ENCODE measurements around the gene ALS2CL.

Gene ALS2CL

DNA sequence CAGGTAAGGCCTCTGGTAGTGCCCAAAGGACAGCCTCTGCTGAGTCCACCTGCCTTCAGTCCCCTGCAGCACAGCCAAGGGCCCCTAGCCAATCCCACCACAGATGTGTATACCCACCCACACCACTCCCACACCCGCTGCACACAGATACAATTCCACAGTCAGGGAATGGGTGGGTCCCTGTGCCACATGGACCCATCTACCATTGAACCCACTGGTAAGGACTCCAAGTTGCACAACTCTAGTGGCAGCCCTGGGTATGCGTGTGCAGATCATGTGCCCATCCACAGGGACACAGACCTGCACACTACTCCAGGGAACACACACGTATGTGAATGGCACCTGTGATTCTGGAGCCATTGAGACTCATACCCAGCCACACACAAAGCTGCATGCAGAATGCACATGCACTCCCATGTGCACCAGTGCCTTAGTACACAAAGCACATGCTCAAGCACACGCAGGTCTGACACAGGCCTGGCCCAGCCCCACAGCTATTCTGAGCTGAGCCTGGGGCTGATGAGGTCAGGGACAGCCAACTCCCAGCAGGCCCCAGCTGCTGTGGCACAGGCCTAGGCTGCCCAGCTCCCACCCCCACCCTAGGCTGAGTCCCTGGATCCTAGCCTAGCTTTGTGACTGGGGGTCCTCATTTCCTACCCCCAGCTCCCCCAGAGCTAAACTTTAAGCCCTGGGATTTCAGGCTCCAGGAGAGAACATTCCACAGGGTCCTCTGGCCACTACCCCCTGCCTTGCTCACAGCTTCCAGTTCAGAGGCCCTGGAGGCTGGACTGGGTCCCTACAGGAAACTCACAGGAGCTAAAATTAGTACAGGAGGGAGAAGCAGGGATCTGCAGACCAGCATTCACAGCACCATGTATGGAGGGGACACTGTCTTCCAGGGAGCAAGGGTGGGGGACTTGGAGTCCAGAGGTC, 2.7 kb upstream of the ALS2CL start:
- peak overlapping the region; percentile 84 for H3K27ac ChIP-seq (ENCODE audit: low read length)
- ATAC-seq (ENCODE audit: insufficient read depth, low read depth) (0 out of 3 replicates have a peak, but pooled peaks have one; percentile 6), DNase-seq (peak; percentile 31)
- H4K20me1 ChIP-seq (ENCODE audit: insufficient read depth, low read length), result no peaks in the 10 kb centered on the region
- H3K36me3 ChIP-seq (ENCODE audit: insufficient read depth, low read length), result no peaks in the 10 kb centered on the region
- TF ChIP-seq CTCF (IDR thresholded peaks at IDR 0.05; ENCODE audit: borderline replicate concordance, extremely low read depth, low read length, poor library complexity, severe bottlenecking) (no peak), EZH2 (IDR thresholded peaks at IDR 0.05; ENCODE audit: borderline replicate concordance, low read depth, low read length, severe bottlenecking) (no peak)
- H2AFZ ChIP-seq (ENCODE audit: low read depth, low read length), result peak overlapping the region; percentile 75
- H3K27me3 ChIP-seq (ENCODE audit: insufficient read depth, low read length, poor library complexity), result no peaks in the 10 kb centered on the region
- no peaks in the 10 kb centered on the region for H3K79me2 ChIP-seq (ENCODE audit: insufficient read depth, low read length)
- peak overlapping the region; percentile 41; the same call in 1 of the 2 replicates for H3K9ac ChIP-seq (ENCODE audit: low read depth, low read length)
- no peaks in the 10 kb centered on the region for H3K9me3 ChIP-seq (ENCODE audit: insufficient read depth, low read length, severe bottlenecking)
- peak overlapping the region; percentile 20 for H3K4me2 ChIP-seq (ENCODE audit: insufficient read depth, low read length)
- H3K4me1 ChIP-seq (ENCODE audit: insufficient read depth, low read length), result peaks cover 27% of the 10 kb centered on the region
- H3K4me3 ChIP-seq (ENCODE audit: low read depth in 1 of 2, low read length in 2 of 2), result no peak overlapping the region; a peak in 1 of 4 replicates

DNA sequence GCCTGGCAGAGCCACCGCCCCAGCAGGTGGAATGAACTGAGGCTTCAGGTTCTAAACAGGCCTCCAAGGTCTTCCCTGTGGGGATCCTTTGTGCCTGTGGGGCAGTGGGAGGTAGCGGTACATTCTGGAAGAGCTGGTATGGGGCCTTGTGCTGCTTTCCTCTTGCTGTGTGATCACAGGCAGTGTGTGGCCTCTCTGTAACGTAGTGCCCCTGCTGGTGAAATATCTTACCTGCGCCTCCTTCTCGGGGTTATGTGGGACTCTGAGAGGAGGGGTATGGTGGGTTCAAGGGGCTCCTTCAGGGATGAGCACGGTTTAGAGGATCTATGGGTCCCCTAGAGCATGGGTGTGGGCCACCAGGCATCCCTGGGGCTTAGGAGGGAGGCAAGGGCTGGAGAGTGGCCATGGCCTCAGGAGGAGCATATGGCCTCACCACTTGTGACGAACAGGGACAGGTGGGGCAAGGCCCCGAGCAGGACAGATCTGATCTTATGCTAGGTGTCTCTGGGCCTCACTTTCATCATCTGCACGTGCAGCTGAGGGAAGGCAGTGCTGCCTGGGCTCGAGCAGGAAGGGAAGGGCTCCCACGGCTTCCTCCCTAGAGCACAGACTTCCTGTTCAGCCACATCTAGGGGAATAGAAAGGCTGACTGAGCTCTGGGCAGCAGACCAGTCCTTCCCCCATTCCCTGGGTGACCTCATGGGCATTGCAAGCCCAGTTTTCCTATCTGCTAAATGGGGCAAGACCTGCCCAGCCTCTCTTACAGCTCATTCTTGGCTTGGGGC, 1.9 kb upstream of the ALS2CL start:
- Histone ChIP-seq H3K9me3 (ENCODE audit: insufficient read depth, low read length, severe bottlenecking) (no peaks in the 10 kb centered on the region), H3K27ac (ENCODE audit: low read length) (peak overlapping the region; percentile 84), H2AFZ (ENCODE audit: low read depth, low read length) (peak overlapping the region; percentile 75), H3K4me1 (ENCODE audit: insufficient read depth, low read length) (peaks cover 27% of the 10 kb centered on the region), H3K36me3 (ENCODE audit: insufficient read depth, low read length) (no peaks in the 10 kb centered on the region), H3K4me3 (ENCODE audit: low read depth in 1 of 2, low read length in 2 of 2) (no peak overlapping the region; a peak in 1 of 4 replicates), H4K20me1 (ENCODE audit: insufficient read depth, low read length) (no peaks in the 10 kb centered on the region), H3K9ac (ENCODE audit: low read depth, low read length) (peak overlapping the region; percentile 41), H3K27me3 (ENCODE audit: insufficient read depth, low read length, poor library complexity) (no peaks in the 10 kb centered on the region), H3K79me2 (ENCODE audit: insufficient read depth, low read length) (no peaks in the 10 kb centered on the region), H3K4me2 (ENCODE audit: insufficient read depth, low read length) (peak overlapping the region; percentile 20)
- DNase-seq, result peak; percentile 85
- TF ChIP-seq EZH2 (IDR thresholded peaks at IDR 0.05; ENCODE audit: borderline replicate concordance, low read depth, low read length, severe bottlenecking) (no peak), CTCF (IDR thresholded peaks at IDR 0.05; ENCODE audit: borderline replicate concordance, extremely low read depth, low read length, poor library complexity, severe bottlenecking) (peak; percentile 74)
- ATAC-seq (ENCODE audit: insufficient read depth, low read depth), result peak; percentile 91

DNA sequence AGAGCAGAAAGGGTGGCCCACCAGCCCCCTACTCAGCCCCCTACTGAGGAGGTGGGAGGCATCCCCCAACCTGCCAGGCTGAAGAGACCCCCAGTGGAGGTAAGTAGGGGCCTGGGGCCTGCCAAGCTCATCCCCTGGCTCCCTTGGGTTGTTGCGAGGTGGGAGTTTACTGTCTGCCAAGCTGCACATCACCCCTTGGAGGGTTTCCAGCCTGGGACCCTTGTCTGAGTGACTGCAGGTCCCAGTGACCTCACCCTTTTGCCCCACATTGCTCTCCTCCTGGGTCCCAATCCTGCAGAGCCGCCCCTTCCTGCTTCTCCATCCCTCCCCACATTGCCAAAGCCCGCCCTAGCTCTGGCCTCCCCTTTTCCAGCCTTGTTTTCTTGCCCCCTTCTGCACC, 1.0 kb upstream of the ALS2CL start:
- Histone ChIP-seq H3K4me3 (ENCODE audit: low read depth in 1 of 2, low read length in 2 of 2) (no peak overlapping the region), H4K20me1 (ENCODE audit: insufficient read depth, low read length) (no peaks in the 10 kb centered on the region), H3K9ac (ENCODE audit: low read depth, low read length) (peak overlapping the region; percentile 41)

More for the DNA sequence above, 1.0 kb upstream of the ALS2CL start:
- Histone ChIP-seq H3K27ac (ENCODE audit: low read length) (peak overlapping the region; percentile 84), H3K4me2 (ENCODE audit: insufficient read depth, low read length) (no peak overlapping the region; the same call in 1 of the 2 replicates), H3K36me3 (ENCODE audit: insufficient read depth, low read length) (no peaks in the 10 kb centered on the region), H3K9me3 (ENCODE audit: insufficient read depth, low read length, severe bottlenecking) (no peaks in the 10 kb centered on the region), H3K27me3 (ENCODE audit: insufficient read depth, low read length, poor library complexity) (no peaks in the 10 kb centered on the region), H3K4me1 (ENCODE audit: insufficient read depth, low read length) (peaks cover 27% of the 10 kb centered on the region), H3K79me2 (ENCODE audit: insufficient read depth, low read length) (no peaks in the 10 kb centered on the region), H2AFZ (ENCODE audit: low read depth, low read length) (peak overlapping the region; percentile 75)
- TF ChIP-seq CTCF (IDR thresholded peaks at IDR 0.05; ENCODE audit: borderline replicate concordance, extremely low read depth, low read length, poor library complexity, severe bottlenecking), result no peak
- ATAC-seq (ENCODE audit: insufficient read depth, low read depth) (no peak), DNase-seq (no peak)
